ENCODE data around the gene OOSP3. TPM values are rescaled to one million over a fixed set of nuclear protein-coding genes. Genes with fewer than 3 reads are reported as not detected.
"Not testable (repeated sequence)": the region's sequence is repeated elsewhere in the genome, so short reads cannot be mapped to it uniquely, and the experiment has no call there.

OOSP3 gene
- total RNA-seq, 4 donors from 2014 or later = not detected

GRCh38 chr11:59877325-59877724 is 1.3 kb upstream of the OOSP3 start:
- DNase-seq = no peak
- no peak overlapping the region for H3K4me3 ChIP-seq
- H3K9me3 ChIP-seq = no peaks in the 10 kb centered on the region
- no peaks in the 10 kb centered on the region for H3K36me3 ChIP-seq
- TF ChIP-seq POLR2A (IDR thresholded peaks at IDR 0.05) = no peak
- TF ChIP-seq, protein P1, sequence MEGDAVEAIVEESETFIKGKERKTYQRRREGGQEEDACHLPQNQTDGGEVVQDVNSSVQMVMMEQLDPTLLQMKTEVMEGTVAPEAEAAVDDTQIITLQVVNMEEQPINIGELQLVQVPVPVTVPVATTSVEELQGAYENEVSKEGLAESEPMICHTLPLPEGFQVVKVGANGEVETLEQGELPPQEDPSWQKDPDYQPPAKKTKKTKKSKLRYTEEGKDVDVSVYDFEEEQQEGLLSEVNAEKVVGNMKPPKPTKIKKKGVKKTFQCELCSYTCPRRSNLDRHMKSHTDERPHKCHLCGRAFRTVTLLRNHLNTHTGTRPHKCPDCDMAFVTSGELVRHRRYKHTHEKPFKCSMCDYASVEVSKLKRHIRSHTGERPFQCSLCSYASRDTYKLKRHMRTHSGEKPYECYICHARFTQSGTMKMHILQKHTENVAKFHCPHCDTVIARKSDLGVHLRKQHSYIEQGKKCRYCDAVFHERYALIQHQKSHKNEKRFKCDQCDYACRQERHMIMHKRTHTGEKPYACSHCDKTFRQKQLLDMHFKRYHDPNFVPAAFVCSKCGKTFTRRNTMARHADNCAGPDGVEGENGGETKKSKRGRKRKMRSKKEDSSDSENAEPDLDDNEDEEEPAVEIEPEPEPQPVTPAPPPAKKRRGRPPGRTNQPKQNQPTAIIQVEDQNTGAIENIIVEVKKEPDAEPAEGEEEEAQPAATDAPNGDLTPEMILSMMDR (IDR thresholded peaks at IDR 0.05) = no peak
- no peaks in the 10 kb centered on the region for H3K4me1 ChIP-seq
- no peak overlapping the region for H3K27ac ChIP-seq
- H3K27me3 ChIP-seq = no peaks in the 10 kb centered on the region

DNA sequence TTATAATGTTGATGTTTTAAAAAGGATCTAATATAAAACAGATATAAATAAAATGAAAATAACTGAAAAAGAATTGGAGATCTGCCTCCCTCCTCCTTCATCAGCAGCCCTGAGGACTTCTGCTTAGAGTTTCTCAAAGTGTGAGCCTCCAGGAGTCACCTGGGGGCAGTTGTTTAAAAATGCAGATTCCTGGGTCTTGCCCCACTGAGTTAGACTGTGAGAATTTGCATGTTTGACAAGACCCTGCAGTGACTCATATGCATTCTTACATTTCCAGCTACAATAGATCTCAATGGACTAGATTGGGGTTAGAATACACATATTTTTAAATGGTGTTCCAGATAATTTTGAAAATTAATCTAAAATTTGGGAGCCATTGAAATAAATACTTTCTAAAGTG is 798 bp upstream of the OOSP3 start:
- no peak for TF ChIP-seq POLR2A (IDR thresholded peaks at IDR 0.05)
- TF ChIP-seq, protein P1 (IDR thresholded peaks at IDR 0.05) = no peak
- DNase-seq = no peak
- no peak overlapping the region for H3K4me3 ChIP-seq

DNA sequence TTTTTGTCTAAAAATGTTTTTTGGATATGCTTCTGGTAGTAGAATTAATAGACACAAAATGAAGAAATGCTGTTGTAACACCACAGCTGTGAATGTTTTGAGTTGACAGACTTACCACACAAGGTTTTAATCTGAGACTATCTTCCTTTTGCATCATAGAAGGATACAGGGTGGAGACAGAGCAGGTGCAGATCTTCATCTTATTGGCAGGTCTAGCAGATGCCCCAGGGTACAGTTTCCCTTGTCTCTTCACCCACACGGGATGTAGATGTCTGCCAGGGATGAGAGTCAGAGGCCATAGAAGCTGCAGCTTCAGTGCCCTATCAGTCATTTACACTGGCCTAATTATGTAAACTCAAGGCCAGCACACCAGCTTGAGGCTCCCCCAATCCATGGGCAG is 985 bp downstream of the OOSP3 start:
- Histone ChIP-seq H3K4me3 (no peak overlapping the region), H3K9me3 (no peaks in the 10 kb centered on the region), H3K27ac (no peak overlapping the region), H3K36me3 (no peaks in the 10 kb centered on the region), H3K4me1 (no peaks in the 10 kb centered on the region), H3K27me3 (no peaks in the 10 kb centered on the region)
- DNase-seq = no peak
- TF ChIP-seq, protein P1 (IDR thresholded peaks at IDR 0.05) = no peak
- TF ChIP-seq POLR2A (IDR thresholded peaks at IDR 0.05) = no peak

More for the DNA sequence above, 798 bp upstream of the OOSP3 start:
- Histone ChIP-seq H3K27ac (no peak overlapping the region), H3K9me3 (no peaks in the 10 kb centered on the region), H3K27me3 (no peaks in the 10 kb centered on the region), H3K36me3 (no peaks in the 10 kb centered on the region), H3K4me1 (no peaks in the 10 kb centered on the region)

- Histone ChIP-seq H3K36me3 (no peaks in the 10 kb centered on the region), H3K27me3 (no peaks in the 10 kb centered on the region), H3K4me1 (no peaks in the 10 kb centered on the region), H3K4me3 (no peak overlapping the region), H3K27ac (no peak overlapping the region), H3K9me3 (peaks cover 0 to 14% (median 0%) of the 10 kb centered on the region in 4 donors)
- TF ChIP-seq POLR2A (IDR thresholded peaks at IDR 0.05) = no peak
- TF ChIP-seq, protein P1 (IDR thresholded peaks at IDR 0.05) = no peak
- DNase-seq = no peak
Measured at GRCh38 chr11:59883597-59883996, 5.0 kb downstream of the OOSP3 start.

- not testable (repeated sequence) for H3K36me3 ChIP-seq, H3K4me3 ChIP-seq, DNase-seq, H3K4me1 ChIP-seq, H3K27me3 ChIP-seq, H3K27ac ChIP-seq
- H3K9me3 ChIP-seq = peaks cover 0 to 14% (median 0%) of the 10 kb centered on the region in 4 donors
Measured at GRCh38 chr11:59887156-59887555, 8.6 kb downstream of the OOSP3 start.

- H3K36me3 ChIP-seq = no peaks in the 10 kb centered on the region
- no peaks in the 10 kb centered on the region for H3K4me1 ChIP-seq
- H3K27ac ChIP-seq = no peak overlapping the region
- DNase-seq = no peak
- TF ChIP-seq, protein P1 (IDR thresholded peaks at IDR 0.05) = no peak
- TF ChIP-seq POLR2A (IDR thresholded peaks at IDR 0.05) = no peak
- peaks cover 0 to 8% (median 0%) of the 10 kb centered on the region in 4 donors for H3K9me3 ChIP-seq
- no peaks in the 10 kb centered on the region for H3K27me3 ChIP-seq
- H3K4me3 ChIP-seq = no peak overlapping the region
Measured at GRCh38 chr11:59891781-59892181, 13.2 kb downstream of the OOSP3 start.

All from Peyer's patch (tissue), 4 donors.